ENCODE data around the gene RNU2-63P.
"Not testable (repeated sequence)": the region's sequence is repeated elsewhere in the genome, so short reads cannot be mapped to it uniquely, and the experiment has no call there.

Gene RNU2-63P

GRCh38 chr2:88027697-88028389 is 11.5 kb upstream of the RNU2-63P start:
- no peak for DNase-seq

GRCh38 chr2:88024509-88024908 is 8.2 kb upstream of the RNU2-63P start:
- peak; percentile 73 for DNase-seq

- DNase-seq: no peak
These were observed 6.2 kb upstream of the RNU2-63P start for GRCh38 chr2:88022669-88022921.

GRCh38 chr2:88019985-88020384 is 3.6 kb upstream of the RNU2-63P start:
- DNase-seq: no peak

GRCh38 chr2:88018909-88019308 is 2.6 kb upstream of the RNU2-63P start:
- DNase-seq: no peak

- DNase-seq: not testable (repeated sequence)
These were observed 1.9 kb upstream of the RNU2-63P start for GRCh38 chr2:88018077-88018805.

- DNase-seq: not testable (repeated sequence)
These were observed 1.4 kb upstream of the RNU2-63P start for GRCh38 chr2:88017780-88018038.

GRCh38 chr2:88016960-88017779 is 823 bp upstream of the RNU2-63P start:
- peak; percentile 88 for DNase-seq

- DNase-seq: no peak
These were observed 5.3 kb downstream of the RNU2-63P start for GRCh38 chr2:88011011-88011410.

GRCh38 chr2:88010136-88010535 is 6.2 kb downstream of the RNU2-63P start:
- DNase-seq: no peak

- peak; percentile 66 for DNase-seq
These were observed 9.4 kb downstream of the RNU2-63P start for GRCh38 chr2:88006912-88007439.

GRCh38 chr2:88005776-88006175 is 10.6 kb downstream of the RNU2-63P start:
- DNase-seq: no peak

GRCh38 chr2:88003074-88003755 is 13.1 kb downstream of the RNU2-63P start:
- DNase-seq: peak; percentile 66

GRCh38 chr2:88002359-88002707 is 14.0 kb downstream of the RNU2-63P start:
- DNase-seq: no peak

- not testable (repeated sequence) for DNase-seq
These were observed 15.9 kb downstream of the RNU2-63P start for GRCh38 chr2:88000474-88000873.

- DNase-seq: no peak
These were observed 19.8 kb downstream of the RNU2-63P start for GRCh38 chr2:87996570-87996969.

- DNase-seq: no peak
These were observed 20.6 kb downstream of the RNU2-63P start for GRCh38 chr2:87995756-87996155.

GRCh38 chr2:87994304-87994850 is 22.0 kb downstream of the RNU2-63P start:
- peak; percentile 29 for DNase-seq

- not testable (repeated sequence) for DNase-seq
These were observed 23.8 kb downstream of the RNU2-63P start for GRCh38 chr2:87992569-87992968.

- DNase-seq: not testable (repeated sequence)
These were observed 28.9 kb downstream of the RNU2-63P start for GRCh38 chr2:87987473-87987872.

- not testable (repeated sequence) for DNase-seq
These were observed 30.4 kb downstream of the RNU2-63P start for GRCh38 chr2:87985902-87986301.

- not testable (repeated sequence) for DNase-seq
These were observed 35.2 kb downstream of the RNU2-63P start for GRCh38 chr2:87981182-87981581.

GRCh38 chr2:87972385-87972784 is 44.0 kb downstream of the RNU2-63P start:
- not testable (repeated sequence) for DNase-seq

All from islet precursor cell (in vitro differentiated cells).